T-helper 1 cell treated with Interleukin-12 subunit alpha and Interleukin-12 subunit beta and Interleukin-4 antibody, amounts not matched to agents 30 ng/mL and 1 ng/mL, for 36 hours (primary cell): ENCODE results near the gene GTPBP3. TPM values are rescaled to one million over a fixed set of nuclear protein-coding genes. Genes with fewer than 3 reads are reported as not detected.
"Not testable (repeated sequence)": the region's sequence is repeated elsewhere in the genome, so short reads cannot be mapped to it uniquely, and the experiment has no call there.

ENCODE experiments used
- intact Hi-C: fragments of 100-400 bp; cut with micrococcal nuclease; formaldehyde crosslinking; loops from one replicate; pipeline ENCODE4 v1.15.1; 2024
- total RNA-seq: library from RNA; stranded (reverse); gene quantifications from 2 replicates; pipeline ENCODE4 v1.2.3, GENCODE V29; 2022

GTPBP3 gene
- total RNA-seq, 1 donor from 2014 or later = 32.3 TPM

- intact Hi-C loops = no loop called here
These were observed 3.0 kb downstream of the GTPBP3 start for GRCh38 chr19:17340302-17340870.

DNA sequence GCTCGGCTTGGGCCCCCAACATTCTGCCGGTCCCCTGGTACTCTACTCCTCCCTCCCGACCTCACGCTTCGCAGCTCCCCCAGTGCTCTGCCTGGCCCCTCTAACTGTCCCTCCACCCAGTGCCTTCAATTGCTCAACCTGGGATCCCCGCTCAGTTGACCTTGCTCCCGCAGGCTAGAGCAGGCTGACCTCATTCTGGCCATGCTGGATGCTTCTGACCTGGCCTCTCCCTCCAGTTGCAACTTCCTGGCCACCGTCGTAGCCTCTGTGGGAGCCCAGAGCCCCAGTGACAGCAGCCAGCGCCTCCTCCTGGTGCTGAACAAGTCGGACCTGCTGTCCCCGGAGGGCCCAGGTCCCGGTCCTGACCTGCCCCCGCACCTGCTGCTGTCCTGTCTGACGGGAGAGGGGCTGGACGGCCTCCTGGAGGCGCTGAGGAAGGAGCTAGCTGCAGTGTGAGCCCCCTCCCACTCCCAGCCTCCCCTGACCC is 3.6 kb downstream of the GTPBP3 start:
- intact Hi-C loops = no loop called here

DNA sequence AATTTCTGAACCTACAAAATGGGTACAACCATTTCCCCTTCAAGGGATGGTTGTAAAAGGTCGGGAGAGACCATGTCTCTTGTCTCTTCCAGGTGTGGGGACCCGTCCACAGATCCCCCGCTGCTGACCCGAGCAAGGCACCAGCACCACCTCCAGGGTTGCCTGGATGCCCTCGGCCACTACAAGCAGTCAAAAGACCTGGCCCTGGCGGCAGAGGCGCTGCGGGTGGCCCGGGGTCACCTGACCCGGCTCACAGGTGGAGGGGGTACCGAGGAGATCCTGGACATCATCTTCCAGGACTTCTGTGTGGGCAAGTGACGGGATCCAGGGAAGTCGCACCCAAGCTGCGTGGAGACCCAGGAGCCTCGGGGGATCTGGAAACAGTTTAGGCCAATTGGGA is 4.0 kb downstream of the GTPBP3 start:
- intact Hi-C loops = no loop called here

GRCh38 chr19:17341845-17342244 is 4.5 kb downstream of the GTPBP3 start:
- intact Hi-C loops = no loop called here

GRCh38 chr19:17346109-17346671 is 8.8 kb downstream of the GTPBP3 start:
- intact Hi-C loops = loop anchor here (1.0 kb wide), 5 partner anchors 9 to 124 kb away; partner anchors contain the start of genes GTPBP3 and SLC27A1

GRCh38 chr19:17347361-17347760 is 10.0 kb downstream of the GTPBP3 start:
- intact Hi-C loops = no loop called here

- intact Hi-C loops = no loop called here
These were observed 10.5 kb downstream of the GTPBP3 start for GRCh38 chr19:17347877-17348276.

DNA sequence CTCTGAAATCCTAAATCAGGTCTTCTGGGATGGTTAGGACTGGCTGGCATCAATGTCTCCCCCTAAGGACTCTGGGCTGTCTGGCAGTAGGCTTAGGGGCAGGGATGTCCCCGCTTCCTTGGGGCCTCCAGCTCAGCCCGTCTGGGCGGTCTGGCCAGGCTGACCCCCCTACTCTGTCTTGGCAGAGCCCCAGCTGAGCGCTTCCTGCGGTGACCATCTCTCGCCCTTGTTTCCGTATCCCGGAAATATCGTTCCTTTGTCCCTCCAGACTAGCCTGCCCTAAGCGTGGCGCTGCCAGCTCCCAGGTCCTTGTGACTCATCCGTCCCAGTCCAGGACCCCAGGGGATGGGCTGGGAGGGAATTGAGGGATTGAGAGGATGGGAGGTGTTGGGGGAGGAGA is 11.3 kb downstream of the GTPBP3 start:
- intact Hi-C loops = no loop called here

DNA sequence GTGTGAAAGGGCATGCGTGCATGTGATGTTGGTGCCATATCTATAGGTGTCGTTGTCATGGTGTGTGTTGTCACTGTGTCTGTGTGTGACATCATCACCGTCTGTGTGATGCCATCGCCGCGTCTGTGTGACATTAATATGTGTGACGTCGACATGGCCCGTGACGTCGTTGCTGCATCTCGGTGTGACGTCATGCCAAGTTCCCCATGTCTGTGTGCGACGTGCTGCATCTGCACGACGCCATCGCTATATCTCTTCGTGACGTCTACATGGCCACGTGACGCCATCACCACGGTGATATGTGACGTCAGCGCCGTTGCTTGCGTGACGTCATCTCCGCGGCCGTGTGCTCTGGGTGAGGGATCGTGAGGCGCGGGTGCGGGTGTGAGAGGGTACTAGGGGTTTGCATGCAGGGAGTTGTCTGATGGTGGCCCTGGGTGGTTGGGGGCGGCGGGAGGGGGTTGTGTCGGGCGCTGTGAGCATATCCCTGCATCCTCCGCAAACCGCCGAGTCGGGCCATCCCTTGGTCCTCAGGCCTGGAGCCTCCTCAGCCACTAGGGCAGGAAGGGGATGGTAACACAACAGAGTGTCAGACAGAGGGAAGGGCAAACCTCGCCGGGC is 14.6 kb downstream of the GTPBP3 start:
- intact Hi-C loops = no loop called here

- intact Hi-C loops = no loop called here
These were observed 15.4 kb downstream of the GTPBP3 start for GRCh38 chr19:17352608-17353280.

GRCh38 chr19:17353386-17353785 is 16.0 kb downstream of the GTPBP3 start:
- intact Hi-C loops = no loop called here

DNA sequence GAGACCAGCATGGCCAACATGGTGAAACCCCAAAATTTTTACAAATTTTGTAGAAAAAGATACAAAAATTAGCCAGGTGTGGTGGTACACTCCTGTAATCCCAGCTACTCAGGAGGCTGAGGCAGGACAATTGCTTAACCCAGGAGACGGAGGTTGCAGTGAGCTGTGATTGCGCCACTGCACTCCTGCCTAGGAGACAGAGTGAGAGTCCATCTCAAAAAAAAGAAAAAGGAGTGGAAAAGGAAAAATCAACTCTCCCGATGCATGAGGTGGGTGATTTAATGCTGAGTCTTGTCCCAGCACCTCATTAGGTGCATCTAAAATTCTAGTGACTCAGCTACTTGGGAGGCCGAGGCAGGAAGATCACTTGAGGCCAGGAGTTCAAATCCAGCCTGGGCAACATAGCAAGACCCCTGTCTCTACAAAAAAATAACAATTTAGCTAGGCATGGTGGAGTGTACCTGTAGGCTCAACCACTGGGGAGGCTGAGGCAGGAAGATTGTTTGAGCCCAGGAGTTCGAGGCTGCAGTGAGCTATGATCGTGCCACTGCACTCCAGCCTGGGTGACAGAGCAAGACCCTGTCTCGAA is 19.8 kb downstream of the GTPBP3 start:
- intact Hi-C loops = no loop called here

DNA sequence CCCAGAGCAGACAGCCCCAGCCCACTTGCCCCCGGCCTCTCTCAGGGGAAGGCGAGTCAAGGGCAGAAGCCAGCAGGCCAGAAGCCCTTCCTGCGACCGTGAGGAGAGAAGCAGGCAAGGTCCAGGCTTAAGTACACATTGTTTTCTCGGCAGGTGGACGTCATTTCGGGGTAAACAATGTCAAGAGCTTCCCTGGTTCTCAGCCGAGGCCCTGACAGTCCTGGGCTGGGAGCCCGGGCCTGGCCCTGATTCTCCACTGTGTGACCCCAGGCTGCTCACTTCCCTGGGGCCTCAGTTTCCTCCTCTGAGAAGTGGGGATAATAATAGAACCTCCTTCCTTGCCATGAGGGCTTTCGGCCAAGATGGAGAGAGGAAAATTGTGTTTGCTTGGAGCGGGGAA is 20.4 kb downstream of the GTPBP3 start:
- intact Hi-C loops = no loop called here

- intact Hi-C loops = no loop called here
These were observed 21.0 kb downstream of the GTPBP3 start for GRCh38 chr19:17358395-17358794.

DNA sequence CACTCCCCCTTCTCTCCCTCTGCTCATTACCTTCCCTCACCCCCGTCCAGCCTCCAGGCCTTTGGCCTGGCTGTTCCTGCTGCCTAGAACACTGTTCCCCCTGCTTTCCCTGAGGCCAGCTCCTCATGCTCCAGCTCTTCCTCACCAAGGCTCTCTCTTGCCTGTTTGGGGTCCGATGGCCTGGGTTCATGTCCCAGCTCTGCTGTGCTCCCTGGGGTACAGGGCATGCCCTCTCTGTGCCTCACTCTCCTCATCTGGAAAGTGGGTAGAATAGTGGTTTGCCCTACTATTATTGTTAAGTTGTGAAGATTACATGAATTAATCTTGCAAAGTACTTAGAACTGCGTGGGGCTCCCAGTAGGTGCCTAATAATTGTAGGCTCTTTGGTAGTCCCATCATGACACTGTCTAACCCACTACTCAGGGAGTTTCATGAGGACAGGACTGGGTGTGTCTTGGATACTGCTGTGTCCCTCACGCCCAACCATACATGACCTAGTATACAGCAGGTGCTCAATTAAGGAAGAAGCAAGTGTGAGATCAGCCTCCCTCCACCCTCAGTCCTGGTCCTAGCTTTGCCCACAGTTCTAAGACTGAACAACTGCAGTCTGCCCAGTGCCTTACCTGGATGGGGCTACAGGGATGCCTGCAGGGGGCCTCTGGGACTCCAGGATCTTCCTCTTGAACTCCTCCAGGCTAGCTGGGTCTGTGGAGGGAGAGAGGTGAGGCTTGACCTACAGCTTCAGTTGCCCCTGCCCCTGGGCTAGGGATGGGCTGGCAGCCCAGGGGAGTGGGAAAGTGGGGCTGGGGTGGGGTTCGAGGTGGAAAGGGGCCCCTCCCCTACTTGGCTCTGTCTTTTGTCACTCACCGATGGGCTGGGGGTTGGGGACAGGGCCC is 22.8 kb downstream of the GTPBP3 start:
- intact Hi-C loops = no loop called here

GRCh38 chr19:17363852-17364605 is 26.7 kb downstream of the GTPBP3 start:
- intact Hi-C loops = not testable (repeated sequence)

DNA sequence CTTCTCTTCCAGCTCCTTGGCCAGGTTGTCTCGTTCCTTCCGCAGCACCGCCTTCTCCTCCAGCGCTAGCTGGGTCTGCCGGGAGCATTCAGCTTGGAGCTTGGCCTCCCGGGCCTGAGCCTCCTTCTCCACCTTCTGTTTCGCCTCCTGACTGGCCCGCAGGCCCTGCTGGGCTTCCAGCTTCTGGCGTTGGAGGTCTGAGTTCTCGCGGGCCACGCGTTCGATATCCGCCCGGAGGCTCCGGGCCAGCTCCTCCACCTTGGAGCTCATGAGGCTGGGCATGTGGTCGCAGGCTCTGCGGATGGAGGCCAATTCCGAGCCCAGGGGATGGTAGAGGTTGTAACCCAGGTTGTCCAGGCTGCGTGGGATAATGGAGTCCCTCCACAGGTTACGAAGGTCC is 28.0 kb downstream of the GTPBP3 start:
- intact Hi-C loops = no loop called here

GRCh38 chr19:17370026-17370587 is 32.8 kb downstream of the GTPBP3 start:
- intact Hi-C loops = no loop called here

DNA sequence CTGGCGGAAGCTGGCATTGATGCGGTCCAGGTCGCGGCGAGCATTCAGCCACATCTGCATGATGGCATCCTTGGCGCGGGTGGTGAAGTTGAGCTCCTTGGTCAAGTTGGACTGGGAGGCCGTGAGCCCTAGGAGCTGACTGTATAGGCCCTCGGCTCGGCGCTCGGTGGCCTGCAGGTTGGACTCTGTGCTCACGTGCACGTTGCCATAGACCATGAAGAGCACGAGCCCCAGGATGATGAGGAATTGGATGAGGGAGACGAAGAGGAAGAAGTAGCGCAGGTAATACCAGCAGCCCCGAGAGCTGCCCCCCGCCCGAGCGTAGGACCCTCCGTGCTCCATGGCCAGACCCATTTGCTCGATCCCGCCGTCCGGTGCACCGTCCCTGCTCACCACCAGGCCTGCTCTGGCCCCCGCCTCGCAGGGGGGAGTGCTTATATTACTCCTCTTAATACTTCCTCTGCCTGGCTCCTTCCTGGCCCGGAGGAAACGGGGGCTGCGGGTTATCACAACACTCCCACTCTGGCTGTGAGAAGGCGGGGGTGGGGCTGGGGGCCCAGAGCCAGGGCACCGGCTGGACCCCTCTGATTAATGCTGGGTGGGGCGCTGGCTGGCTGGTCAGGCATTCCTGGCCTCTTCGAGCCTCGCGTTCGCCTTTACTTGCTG is 39.7 kb downstream of the GTPBP3 start, which contains the start of gene PLVAP:
PLVAP (minus strand) TSS at position 408 of the 666 bp plus-strand sequence; CDS start at position 354, 54 bp downstream.
- intact Hi-C loops = no loop called here
